IMR-90 (cell line): ENCODE measurements around the gene ZYX. TPM values are rescaled to one million over a fixed set of nuclear protein-coding genes. Genes with fewer than 3 reads are reported as not detected.

ENCODE experiments used
- ATAC-seq: fragments of 200-7000 bp; cut with Tn5 transposase; 2 replicates; pipeline ENCODE4 v1.9.1; 2020; ENCODE audit warnings: low read depth, mild to moderate bottlenecking, moderate library complexity
- BruUV-seq: library from RNA; stranded (reverse); fragments of 400-500 nt; replicated peaks from 2 replicates; lab custom pipeline; 2021; lab: Mats Ljungman, UMichigan
- CTCF ChIA-PET: fragments of 300-600 bp; formaldehyde crosslinking; extraction: SDS; loops from one replicate; lab custom pipeline; 2021; ENCODE audit warnings: antibody characterized with exemption; lab: Yijun Ruan, JAX
- POLR2A ChIA-PET: fragments of 300-600 bp; sonication (Branson Sonifier 250); formaldehyde crosslinking; loops from one replicate; lab custom pipeline; 2022; ENCODE audit warnings: antibody characterized with exemption; ENCODE audit not compliant: unreplicated experiment; lab: Charles Lee
- DNase-seq: peaks from one replicate; pipeline ENCODE4 v3.0.0; 2013
- H2AFZ ChIP-seq: replicated peaks from 2 replicates; pipeline ENCODE3; 2013; ENCODE audit warnings: low read length, mild to moderate bottlenecking; ENCODE audit not compliant: poor library complexity
- H2AK5ac ChIP-seq: 2 replicates; pipeline ENCODE4 v1.6.1; 2013; ENCODE audit warnings: low read depth, low read length, inconsistent platforms
- H2AK9ac ChIP-seq: replicated peaks from 2 replicates; pipeline ENCODE3; 2013; ENCODE audit warnings: mild to moderate bottlenecking, low read depth, low read length, moderate library complexity; ENCODE audit not compliant: poor library complexity
- H2BK120ac ChIP-seq: 2 replicates; pipeline ENCODE4 v1.6.1; 2013; ENCODE audit warnings: low read depth, low read length, inconsistent platforms
- H2BK15ac ChIP-seq: 3 replicates; pipeline ENCODE4 v1.6.1; 2013; ENCODE audit warnings: low read depth, low read length, inconsistent platforms
- H2BK20ac ChIP-seq: 2 replicates; pipeline ENCODE4 v1.6.1; 2013; ENCODE audit warnings: low read depth, mild to moderate bottlenecking, inconsistent platforms, low read length, moderate library complexity
- H2BK5ac ChIP-seq: 2 replicates; pipeline ENCODE4 v1.6.1; 2013; ENCODE audit warnings: mild to moderate bottlenecking, low read depth, low read length, inconsistent platforms; ENCODE audit not compliant: poor library complexity, severe bottlenecking
- H3K14ac ChIP-seq: replicated peaks from 2 replicates; pipeline ENCODE4 v1.6.1; 2013; ENCODE audit warnings: low read depth, low read length, inconsistent platforms
- H3K18ac ChIP-seq: 2 replicates; pipeline ENCODE4 v1.6.1; 2013; ENCODE audit warnings: low read depth, low read length, control low read depth
- H3K23ac ChIP-seq: 2 replicates; pipeline ENCODE4 v1.6.1; 2013; ENCODE audit warnings: low read depth, low read length, inconsistent platforms
- H3K27ac ChIP-seq: 2 replicates; pipeline ENCODE4 v1.5.1; 2013; ENCODE audit warnings: mild to moderate bottlenecking, control low read depth, low read length; ENCODE audit not compliant: insufficient read depth
- H3K27me3 ChIP-seq: 2 replicates; pipeline ENCODE4 v1.6.1; 2013; ENCODE audit warnings: low read length; ENCODE audit not compliant: control insufficient read depth, insufficient read depth
- H3K36me3 ChIP-seq: 2 replicates; pipeline ENCODE4 v1.6.1; 2013; ENCODE audit warnings: low read length, mixed read lengths; ENCODE audit not compliant: control insufficient read depth, insufficient read depth
- H3K4ac ChIP-seq: 2 replicates; pipeline ENCODE4 v1.6.1; 2013; ENCODE audit warnings: low read depth, low read length, inconsistent platforms
- H3K4me1 ChIP-seq: 2 replicates; pipeline ENCODE4 v1.6.1; 2013; ENCODE audit warnings: low read length, mixed read lengths; ENCODE audit not compliant: control insufficient read depth, insufficient read depth
- H3K4me2 ChIP-seq: 2 replicates; pipeline ENCODE4 v1.6.1; 2013; ENCODE audit warnings: low read depth, mild to moderate bottlenecking, control low read depth, low read length, moderate library complexity
- H3K4me3 ChIP-seq: 2 replicates; pipeline ENCODE4 v1.5.1; 2013; ENCODE audit warnings: low read depth, mild to moderate bottlenecking, control low read depth, low read length, moderate library complexity; ENCODE audit not compliant: insufficient read depth
- H3K56ac ChIP-seq: 2 replicates; pipeline ENCODE4 v1.6.1; 2013; ENCODE audit warnings: low read length, inconsistent platforms; ENCODE audit not compliant: insufficient read depth; ENCODE audit errors: extremely low read depth
- H3K79me1 ChIP-seq, 2 experiments: 2 replicates each; pipeline ENCODE4 v1.6.1; 2013; ENCODE audit warnings: low read length in 2 of 2, inconsistent platforms in 1 of 2, low read depth in 1 of 2
- H3K9ac ChIP-seq: 2 replicates; pipeline ENCODE4 v1.6.1; 2013; ENCODE audit warnings: low read depth, low read length, control low read depth
- H3K9me1 ChIP-seq: 2 replicates; pipeline ENCODE4 v1.6.1; 2013; ENCODE audit warnings: low read length, inconsistent platforms; ENCODE audit not compliant: insufficient read depth
- H3K9me3 ChIP-seq: 2 replicates; pipeline ENCODE4 v1.6.1; 2013; ENCODE audit warnings: low read length; ENCODE audit not compliant: control insufficient read depth, insufficient read depth
- H4K20me1 ChIP-seq: 2 replicates; pipeline ENCODE4 v1.6.1; 2013; ENCODE audit warnings: low read length, inconsistent platforms; ENCODE audit not compliant: insufficient read depth
- H4K5ac ChIP-seq: 2 replicates; pipeline ENCODE4 v1.6.1; 2013; ENCODE audit warnings: mild to moderate bottlenecking, low read depth, low read length, control low read depth
- H4K8ac ChIP-seq, 2 experiments: 2 replicates each; pipeline ENCODE4 v1.6.1; 2013; ENCODE audit warnings: low read depth in 2 of 2, low read length in 2 of 2, control low read depth in 1 of 2, inconsistent platforms in 1 of 2
- H4K91ac ChIP-seq: 2 replicates; pipeline ENCODE4 v1.6.1; 2013; ENCODE audit warnings: low read depth, low read length, inconsistent platforms; ENCODE audit not compliant: insufficient read depth
- CEBPB ChIP-seq: IDR thresholded peaks from 2 replicates; pipeline ENCODE4 v1.6.1; 2012; ENCODE audit warnings: low read depth, low read length, improper control_type of control experiment
- MXI1 ChIP-seq: IDR thresholded peaks from 2 replicates; pipeline ENCODE4 v1.6.1; 2012; ENCODE audit warnings: low read depth, mild to moderate bottlenecking, low read length, moderate library complexity, borderline replicate concordance
- RAD21 ChIP-seq: IDR thresholded peaks from 2 replicates; pipeline ENCODE4 v1.6.1; 2012; ENCODE audit warnings: low read length, improper control_type of control experiment
- WGBS, 2 experiments: methylation state at CpG; one replicate each; pipeline versions ENCODE4 v1.1.5 to v1.1.7; 2013; ENCODE audit warnings: missing lambda C conversion rate in 2 of 2; ENCODE audit not compliant: insufficient read length in 1 of 2; ENCODE audit errors: extremely low coverage in 2 of 2; 5-methylcytosine and 5-hydroxymethylcytosine counted together
- dilution Hi-C: fragments of 300-500 bp; cut with HindIII; formaldehyde crosslinking; loops from one replicate; pipeline ENCODE4 v1.14.3; 2018; ENCODE audit warnings: low sequenced_read_pairs; ENCODE audit not compliant: unreplicated experiment
- in situ Hi-C: fragments of 300-500 bp; cut with MboI; formaldehyde crosslinking; loops from 3 replicates; pipeline ENCODE4 v1.14.3; 2019; ENCODE audit warnings: low sequenced_read_pairs, inconsistent platforms, mixed read lengths
- intact Hi-C: fragments of 100-400 bp; cut with micrococcal nuclease; formaldehyde crosslinking; loops from 2 replicates; pipeline ENCODE4 v1.10.0; 2022
- polyA plus RNA-seq, 3 experiments: library from polyadenylated mRNA; depleted of rRNA; stranded (reverse); fragments of >200 nt; gene quantifications; 2 replicates each; pipeline ENCODE4 v1.2.3, GENCODE V29; 2012; ENCODE audit warnings: low replicate concordance in 1 of 3
- total RNA-seq: library from RNA; depleted of rRNA; stranded (reverse); fragments of >200 nt; gene quantifications from 2 replicates; pipeline ENCODE4 v1.2.3, GENCODE V29; 2012

Gene ZYX
- total and polyA plus RNA-seq, 2 of the 4 experiments (the other 2 are of a cell fraction): 22.6 to 334 TPM

GRCh38 chr7:143390104-143390772, 9.1 kb downstream of the ZYX start:
- Histone ChIP-seq H4K8ac (no peak overlapping the region), H3K79me1 (peaks cover 24 to 71% of the 10 kb centered on the region in 2 experiments; a peak in 3 of 4 replicates), H2AK5ac (no peak overlapping the region), H3K27me3 (no peaks in the 10 kb centered on the region), H2AK9ac (peak overlapping the region; percentile 52), H3K9ac (no peak overlapping the region), H4K91ac (no peak overlapping the region), H2AFZ (peak overlapping the region; percentile 10), H3K14ac (no peak overlapping the region), H4K5ac (no peak overlapping the region), H4K20me1 (peaks cover 89% of the 10 kb centered on the region), H3K18ac (no peak overlapping the region), H3K4ac (no peak overlapping the region), H3K27ac (no peak overlapping the region), H3K23ac (0 out of 2 replicates have a peak overlapping the region, but pooled peaks have one; percentile 49), H2BK15ac (no peak overlapping the region), H3K9me1 (peaks cover 33% of the 10 kb centered on the region), H3K9me3 (no peaks in the 10 kb centered on the region), H3K4me2 (no peak overlapping the region), H3K36me3 (peaks cover 73% of the 10 kb centered on the region), H2BK20ac (no peak overlapping the region), H3K4me1 (peaks cover 47% of the 10 kb centered on the region), H3K4me3 (no peak overlapping the region), H3K56ac (no peak overlapping the region), H2BK5ac (no peak overlapping the region), H2BK120ac (no peak overlapping the region)
- TF ChIP-seq MXI1 (no peak), CEBPB (no peak), RAD21 (no peak)
- dilution Hi-C loops: no loop called here
- no peak for DNase-seq
- CTCF ChIA-PET: no interaction called here
- intact Hi-C loops: loop anchor here (5.0 kb wide), 1 partner anchor 102 kb away; no protein-coding TSS in a partner anchor
- WGBS, 2 experiments: 90% methylated on average over 3 of the region's 10 CpGs; no CpG with 5 or more reads in 1 of the 2 experiments
- BruUV-seq: TSS peak; percentile 91
- in situ Hi-C loops: no loop called here
- no peak for ATAC-seq
- POLR2A ChIA-PET: no interaction called here
